GM19463 (cell line): ENCODE results near the gene ZCCHC14.
"Not testable (repeated sequence)": the region's sequence is repeated elsewhere in the genome, so short reads cannot be mapped to it uniquely, and the experiment has no call there.

ENCODE experiments used
- ATAC-seq: cut with Tn5 transposase; IDR thresholded peaks from one replicate; pipeline ENCODE4 v1.9.1; 2021; ENCODE audit warnings: mild to moderate bottlenecking, moderate library complexity; ENCODE audit not compliant: unreplicated experiment

Gene ZCCHC14

DNA sequence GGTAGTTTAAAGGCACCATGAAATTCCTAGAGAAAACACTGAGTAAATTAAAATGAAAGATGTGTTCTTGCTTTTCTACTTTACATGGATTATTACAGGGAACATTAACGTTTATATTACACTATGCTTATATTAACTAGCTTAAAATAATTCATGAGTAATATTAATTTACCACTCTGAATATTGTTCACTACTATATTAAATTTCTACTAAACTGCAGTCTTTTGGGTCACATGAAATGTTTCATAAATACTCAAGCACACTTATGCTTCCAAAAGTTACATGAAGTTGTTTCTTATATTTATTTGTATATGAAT lies 104.0 kb downstream of the ZCCHC14 start:
- ATAC-seq = no peak

DNA sequence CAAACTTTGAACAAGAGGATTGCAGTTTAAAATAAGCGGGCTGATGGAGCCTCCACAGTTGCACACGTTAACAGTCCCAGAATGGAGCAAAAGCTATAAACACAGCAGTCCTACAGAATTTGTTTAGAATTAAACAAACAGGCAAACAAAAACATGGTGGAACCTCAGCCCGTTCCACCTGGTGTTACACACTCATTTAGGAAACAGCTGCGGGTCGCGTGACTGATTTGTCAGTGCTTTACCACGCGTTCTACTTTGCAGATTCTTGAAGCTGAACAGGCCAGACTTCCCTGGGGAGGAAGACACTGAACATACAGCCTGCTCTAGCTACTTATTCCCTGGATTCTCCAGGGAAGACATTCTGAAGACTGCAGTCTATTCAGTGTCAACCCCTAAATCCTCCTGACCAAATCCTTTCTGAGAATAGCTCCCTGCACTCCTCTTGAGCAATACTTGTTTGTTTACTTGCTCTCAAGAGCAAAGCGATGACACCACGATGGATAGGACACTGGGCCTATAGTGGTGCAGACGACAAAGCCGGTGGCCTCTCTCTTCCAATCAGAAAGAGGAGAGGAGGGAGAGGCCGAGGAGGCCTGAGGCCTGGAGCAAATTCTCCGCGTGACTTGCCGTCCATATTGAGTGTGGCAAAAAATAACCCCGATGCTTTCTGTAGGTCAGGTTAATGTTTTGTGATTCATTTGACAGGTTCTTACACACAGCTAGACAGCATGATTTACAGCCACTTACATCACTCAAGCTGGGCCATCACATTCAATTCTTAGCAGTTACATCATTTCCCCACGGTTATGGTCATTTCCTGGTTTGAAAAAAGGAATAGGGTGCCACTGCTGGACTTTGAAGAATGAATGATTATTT lies 104.6 kb downstream of the ZCCHC14 start:
- ATAC-seq = peak; percentile 49

DNA sequence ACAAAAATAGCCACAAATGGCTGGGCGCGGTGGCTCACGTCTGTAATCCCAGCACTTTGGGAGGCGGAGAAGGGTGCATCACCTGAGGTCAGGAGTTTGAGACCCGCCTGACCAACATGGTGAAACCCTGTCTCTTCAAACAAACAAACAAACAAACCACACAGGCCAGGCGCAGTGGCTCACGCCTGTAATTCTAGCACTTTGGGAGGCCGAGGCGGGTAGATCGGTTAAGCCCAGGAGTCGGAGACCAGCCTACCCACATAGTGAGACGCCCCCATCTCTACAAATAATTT lies 108.0 kb downstream of the ZCCHC14 start:
- ATAC-seq = not testable (repeated sequence)

DNA sequence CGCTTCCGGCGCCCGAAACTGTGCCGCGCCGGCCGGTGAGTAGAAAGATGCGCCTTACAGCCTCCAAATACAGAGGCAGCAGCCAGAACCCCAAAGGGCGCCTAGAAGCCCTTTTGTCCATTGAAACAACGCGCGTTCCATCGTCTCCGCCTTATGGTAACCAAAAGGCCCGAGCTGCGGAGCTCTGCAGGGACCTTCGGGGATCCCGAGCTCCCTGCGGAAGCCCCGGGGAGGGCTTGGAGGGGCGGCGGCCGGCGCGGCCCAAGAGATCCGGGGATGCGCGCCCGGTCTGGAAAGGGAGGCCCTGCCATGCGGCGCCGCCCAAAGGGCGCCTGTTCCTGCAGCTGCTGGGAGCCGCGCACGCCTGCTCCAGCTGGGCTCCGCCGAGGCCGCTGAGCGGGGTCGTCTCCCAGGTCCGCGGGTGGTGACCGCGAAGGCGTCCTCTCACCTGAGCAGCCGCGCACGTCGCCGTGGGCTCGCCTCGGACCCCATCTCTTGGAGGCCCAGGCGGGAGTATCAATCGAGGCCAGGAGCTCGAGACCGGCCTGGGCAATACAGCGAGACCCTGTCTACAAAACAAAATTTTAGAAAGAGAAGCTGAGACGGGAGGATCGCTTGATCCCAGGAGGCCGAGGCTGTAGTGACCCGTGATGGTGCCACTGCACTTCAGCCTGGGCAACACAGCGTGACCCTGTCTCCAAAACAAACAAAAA lies 108.5 kb downstream of the ZCCHC14 start:
- ATAC-seq = peak; percentile 21

DNA sequence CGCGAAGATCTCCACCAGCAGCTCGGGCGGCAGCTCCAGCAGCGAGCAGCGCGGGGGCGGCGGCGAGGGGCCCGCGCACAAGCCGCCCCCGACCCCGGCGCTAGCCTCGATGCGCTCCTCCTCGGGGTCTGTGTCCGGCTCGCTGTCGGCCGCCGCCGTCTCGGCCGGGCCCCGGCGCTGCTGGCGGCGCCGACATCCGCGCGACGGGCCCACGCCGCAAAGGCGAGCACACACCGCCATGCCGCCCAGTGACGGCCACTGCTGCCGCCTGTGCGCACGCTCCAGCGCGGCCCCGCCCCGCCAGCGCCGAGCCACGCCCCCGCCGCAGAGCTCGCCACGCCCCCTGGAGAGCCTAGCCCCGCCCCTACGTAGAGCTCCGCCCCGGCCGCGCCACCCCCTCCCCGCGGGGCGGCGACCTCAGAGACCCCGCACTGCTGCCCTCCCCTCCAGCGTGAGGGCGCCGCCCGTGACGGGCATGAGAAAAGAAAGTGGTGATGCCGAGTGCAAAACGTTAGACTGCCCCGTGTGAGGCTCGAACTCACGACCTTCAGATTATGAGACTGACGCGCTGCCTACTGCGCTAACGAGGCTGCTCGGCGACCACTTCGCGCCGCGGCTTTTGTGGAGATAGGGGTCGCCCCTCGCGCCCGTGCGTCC lies 109.2 kb downstream of the ZCCHC14 start, which contains the start of gene FBXO31:
Gene FBXO31 (minus strand): TSS at position 272 of the 657 bp plus-strand sequence. CDS start 32 bp downstream, at position 240.
- peak; percentile 38 for ATAC-seq

DNA sequence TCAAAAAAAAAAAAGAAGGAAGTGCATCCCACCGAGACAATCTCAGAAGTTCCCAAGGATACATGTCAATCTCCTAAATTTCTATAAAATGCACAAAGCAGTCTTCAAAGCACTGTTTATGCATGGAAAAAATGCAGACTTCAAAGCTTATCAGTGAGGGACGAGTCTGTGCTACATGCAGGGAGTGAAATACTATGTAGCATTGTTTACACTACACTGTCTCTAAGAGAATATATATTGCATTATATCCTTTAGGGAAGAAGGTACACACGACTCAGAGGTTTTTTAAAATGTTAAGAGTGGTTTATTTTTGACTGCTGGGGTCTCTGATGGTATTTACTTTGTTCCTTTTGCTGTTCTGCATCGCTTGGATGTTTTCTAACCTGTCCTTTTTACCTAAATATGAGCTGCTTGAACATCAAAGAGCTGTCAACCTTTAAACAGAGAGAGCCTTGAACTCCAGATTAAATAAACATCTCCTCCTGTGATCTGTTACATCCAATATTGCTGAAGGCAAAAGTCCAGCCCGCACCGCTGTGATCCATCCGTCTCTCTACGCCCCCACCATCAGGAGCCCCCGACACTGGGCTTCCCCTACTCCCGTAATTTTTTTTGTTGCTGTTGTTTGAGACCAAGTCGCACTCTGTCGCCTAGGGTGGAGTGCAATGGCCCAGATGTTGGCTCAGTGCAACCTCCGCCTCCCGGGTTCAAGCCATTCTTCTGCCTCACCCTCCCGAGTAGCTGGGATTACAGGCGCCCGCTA lies 110.6 kb downstream of the ZCCHC14 start:
- no peak for ATAC-seq

DNA sequence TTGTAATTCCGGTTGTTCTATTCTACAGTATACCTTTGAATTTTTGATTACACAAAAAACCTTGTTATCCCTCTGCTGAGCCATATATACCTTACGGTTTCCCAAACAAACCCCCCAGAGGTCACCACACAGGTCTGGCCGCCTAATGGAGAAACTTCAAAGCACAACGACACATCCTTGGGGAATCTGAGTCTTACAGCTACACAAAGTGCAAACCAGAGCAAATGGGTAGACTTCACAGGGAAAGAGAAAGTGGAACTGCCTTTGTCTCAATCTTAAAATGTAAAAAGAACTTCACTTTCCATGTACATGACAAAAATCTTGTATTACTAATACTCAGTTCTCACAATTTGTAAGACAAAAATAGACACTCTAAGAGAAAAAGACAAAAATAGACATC lies 111.9 kb downstream of the ZCCHC14 start:
- no peak for ATAC-seq

DNA sequence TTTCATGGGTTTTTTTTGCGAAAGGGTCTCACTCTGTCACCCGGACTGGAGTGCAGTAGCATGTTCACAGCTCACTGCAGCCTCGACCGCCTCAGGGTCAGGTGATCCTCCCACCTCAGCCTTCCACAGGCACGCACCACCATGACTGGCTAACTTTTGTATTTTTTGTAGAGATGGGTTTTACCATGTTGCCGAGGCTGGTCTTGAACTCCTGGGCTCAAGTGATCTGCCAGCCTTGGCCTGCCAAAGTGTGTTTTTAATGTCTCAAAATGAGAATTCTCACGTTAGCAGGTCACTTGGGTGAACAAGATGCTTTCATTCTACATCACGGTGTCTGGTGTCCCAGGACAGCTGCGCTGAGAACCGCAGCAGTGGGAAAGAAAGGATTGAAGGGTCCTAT lies 112.4 kb downstream of the ZCCHC14 start:
- ATAC-seq = no peak

DNA sequence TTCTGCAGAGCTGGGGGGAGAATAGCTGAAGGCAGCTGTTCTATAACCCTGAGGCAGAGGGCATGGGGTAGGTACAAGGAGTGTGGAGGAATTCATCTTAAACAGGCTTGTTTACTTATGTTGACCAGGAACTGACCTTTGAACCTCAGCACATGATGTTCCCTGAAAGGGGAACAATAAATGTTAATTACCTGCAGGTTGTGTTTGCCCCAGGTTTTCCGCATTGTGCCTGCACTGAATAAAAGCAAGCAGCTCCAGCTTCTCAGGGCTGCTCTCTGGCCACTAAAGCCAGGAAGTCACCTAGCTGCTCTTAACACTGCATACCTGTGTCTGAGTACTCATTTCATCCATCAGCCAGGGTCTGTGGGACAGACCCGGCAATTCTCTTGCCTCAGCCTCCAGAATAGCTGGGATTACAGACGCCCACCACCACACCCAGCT lies 113.5 kb downstream of the ZCCHC14 start:
- ATAC-seq = not testable (repeated sequence)

DNA sequence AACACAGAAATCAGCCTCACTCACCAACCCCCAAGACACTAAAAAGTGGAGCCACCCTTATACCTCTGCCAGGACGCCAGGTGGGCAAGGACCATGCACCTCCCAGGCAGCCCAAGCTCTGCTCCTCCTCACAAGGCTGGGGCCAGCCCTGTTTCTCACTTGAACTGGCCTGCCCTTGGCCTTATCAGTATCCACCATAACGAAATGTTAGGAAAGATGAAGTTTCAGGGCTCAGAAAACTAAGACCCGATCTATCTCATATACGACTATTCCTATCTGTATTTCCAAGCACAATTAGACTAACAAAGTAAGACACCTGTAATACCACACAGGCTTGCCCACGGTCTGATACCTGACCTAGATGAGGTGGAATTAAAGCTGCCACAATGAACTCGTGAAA lies 116.2 kb downstream of the ZCCHC14 start:
- no peak for ATAC-seq

DNA sequence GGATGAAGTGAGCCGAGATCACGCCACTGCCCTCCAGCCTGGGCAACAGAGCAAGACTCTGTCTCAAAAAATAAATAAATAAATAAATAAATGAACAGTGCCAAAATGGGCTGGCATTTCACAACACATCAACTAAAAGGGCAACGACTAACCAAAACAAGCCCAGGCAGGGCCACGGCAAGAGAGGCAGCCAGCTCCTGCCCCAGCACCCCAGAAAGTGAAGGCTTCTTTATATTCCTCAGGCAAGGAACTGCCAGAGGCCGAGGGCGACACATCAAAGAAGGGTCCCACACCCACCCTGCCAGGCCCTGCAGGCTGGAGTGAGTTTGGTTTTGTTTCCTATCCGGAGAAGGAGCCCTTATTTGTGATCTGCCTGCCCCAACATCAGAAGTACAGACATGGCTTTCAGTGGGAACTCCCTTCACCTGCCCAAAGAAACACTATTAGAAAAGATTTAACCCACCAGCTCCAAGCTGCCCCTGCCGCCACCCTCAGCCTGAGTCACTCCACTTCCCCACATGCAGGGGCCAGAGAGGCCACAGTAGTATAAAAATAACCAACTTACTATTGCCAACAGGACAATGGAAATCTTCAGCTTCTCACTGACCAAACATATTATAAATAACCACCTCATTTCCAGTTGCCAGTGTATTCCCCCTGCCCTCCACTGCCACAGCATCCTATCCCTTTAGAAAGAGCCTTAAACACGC lies 117.2 kb downstream of the ZCCHC14 start:
- ATAC-seq = no peak

DNA sequence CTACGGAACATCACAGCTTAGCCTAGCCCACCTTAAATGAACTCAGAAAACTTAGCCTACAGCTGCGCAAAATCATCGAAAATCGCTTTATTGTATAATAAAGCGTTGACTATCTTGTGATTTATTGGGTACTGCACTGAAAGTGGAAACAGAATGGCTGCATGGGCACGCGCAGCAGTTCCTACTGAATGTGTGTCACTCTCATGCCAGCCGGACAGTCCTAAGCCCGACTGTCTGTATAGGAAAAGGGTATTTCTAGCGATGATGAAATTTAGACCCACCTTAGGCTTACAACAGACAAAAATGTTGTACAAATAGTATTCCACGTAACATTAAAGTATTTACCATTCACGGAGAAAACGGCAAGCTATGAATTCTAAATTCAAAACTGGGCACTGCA lies 118.5 kb downstream of the ZCCHC14 start:
- ATAC-seq = no peak

DNA sequence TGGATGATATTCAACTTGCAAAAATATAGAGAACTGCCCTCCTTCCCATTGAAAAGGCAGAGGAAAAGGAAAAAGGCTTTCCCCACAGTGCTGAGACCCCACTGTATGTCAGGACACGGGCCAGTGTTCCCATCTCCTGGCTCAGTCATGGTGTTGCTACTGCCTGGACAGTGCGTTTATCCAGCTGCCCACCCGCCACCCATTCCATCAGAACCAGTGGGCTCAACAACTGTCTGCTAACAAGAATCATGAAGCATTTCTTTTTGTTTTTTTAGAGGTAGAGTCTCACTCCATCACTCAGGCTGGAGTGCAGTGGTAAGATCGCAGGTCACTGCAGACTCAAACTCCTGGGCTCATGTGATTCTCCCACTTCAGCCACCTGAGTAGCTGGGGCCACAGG lies 120.5 kb downstream of the ZCCHC14 start:
- no peak for ATAC-seq

DNA sequence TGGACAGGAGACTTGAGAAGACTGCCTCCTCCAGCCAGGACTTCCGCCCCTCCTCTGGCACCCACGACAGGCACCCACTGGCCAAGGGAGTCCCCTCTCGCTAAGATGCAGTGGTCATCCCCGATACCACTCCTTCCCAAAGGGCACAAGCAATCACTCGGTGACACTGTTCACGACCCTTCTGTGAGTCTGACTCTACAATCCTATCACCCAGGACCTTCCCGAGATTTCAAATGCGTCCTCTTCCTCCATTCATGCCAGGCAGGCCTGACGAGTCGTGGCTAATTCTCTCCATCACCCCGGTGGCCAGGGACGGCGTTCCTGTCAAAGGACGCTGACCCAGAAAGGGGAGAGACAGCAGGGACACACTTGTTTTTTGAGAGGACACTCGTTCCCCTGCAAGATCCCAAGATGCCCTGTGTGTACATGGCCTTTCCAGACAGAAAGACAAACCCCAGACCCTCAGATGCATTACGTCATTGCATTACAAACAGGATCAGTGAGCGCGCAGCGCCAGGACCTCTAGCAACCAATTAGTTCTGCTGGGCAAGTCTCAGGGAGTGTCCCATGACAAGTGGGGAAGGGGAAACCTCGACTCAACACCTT lies 121.5 kb downstream of the ZCCHC14 start:
- no peak for ATAC-seq

DNA sequence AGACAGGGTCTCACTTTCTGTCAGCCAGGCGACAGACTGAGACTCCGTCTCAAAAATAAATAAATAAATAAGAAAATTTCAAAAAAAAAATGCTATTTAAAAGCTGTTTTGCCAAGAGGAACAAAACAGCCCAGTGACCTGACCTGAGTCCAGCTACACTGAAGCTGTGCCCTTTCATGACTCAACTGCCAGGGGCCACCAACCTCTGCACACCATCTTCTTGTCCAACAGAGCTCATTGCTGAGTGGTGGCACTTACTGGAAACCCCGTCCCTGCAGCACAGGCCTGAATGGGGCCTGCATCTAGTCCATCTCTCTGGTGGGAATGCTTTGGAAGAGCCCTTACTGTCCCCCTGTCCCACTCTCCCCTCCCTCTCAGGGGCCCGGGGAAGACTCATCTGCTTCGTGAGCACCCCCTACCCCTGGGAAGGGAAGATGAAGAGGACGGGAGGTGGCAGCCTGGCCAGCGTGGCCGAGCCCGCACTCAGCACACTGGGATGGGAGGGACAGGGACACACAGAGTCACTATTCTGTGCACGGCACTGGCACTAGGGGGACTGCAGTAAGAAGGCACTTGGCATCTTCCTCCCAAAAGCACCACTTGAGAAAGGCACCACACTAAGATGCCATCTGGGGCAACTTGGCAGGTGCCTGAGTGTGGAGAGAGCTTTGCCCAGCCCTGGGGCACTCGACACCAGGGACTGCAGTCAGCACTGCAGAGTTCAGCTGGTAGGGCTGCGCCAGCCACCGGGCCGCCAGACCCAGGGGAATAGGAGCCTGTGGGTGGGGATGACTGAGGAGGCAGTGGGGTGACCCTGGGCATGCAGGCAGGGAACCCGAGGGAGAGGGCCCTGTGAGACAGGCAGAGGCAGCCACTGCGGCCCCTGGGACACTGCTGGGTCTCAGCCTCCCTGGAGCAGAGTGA lies 122.8 kb downstream of the ZCCHC14 start:
- no peak for ATAC-seq

DNA sequence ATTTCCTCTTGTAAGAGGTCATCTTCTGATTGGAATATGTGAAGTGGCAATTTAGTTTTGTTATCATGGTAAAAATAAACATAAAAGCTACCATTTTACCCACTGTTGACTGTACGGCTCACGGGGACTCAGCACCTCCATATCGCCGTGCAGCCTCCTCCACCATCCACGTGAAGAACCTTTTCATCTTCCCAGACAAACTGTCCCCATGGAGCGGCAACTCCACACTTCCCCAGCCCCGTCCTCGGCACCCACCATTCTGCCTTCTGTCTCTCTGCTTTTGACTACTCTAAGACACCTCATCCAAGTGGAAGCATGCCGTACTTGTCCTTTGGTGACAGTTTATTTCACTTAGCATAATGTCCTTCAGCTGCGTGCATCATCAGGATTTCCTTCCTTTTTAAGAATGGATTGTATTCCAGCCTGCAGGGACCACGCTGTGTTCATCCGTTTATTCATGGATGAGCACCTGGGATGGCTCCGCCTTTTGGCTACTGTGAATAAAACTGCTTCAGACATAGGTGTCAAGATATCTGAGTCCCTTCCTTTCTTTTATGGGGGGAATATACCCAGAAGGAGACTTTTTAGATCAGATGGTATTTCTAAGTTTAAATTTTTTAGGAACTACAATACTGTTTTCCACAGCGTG lies 123.6 kb downstream of the ZCCHC14 start:
- ATAC-seq = no peak

DNA sequence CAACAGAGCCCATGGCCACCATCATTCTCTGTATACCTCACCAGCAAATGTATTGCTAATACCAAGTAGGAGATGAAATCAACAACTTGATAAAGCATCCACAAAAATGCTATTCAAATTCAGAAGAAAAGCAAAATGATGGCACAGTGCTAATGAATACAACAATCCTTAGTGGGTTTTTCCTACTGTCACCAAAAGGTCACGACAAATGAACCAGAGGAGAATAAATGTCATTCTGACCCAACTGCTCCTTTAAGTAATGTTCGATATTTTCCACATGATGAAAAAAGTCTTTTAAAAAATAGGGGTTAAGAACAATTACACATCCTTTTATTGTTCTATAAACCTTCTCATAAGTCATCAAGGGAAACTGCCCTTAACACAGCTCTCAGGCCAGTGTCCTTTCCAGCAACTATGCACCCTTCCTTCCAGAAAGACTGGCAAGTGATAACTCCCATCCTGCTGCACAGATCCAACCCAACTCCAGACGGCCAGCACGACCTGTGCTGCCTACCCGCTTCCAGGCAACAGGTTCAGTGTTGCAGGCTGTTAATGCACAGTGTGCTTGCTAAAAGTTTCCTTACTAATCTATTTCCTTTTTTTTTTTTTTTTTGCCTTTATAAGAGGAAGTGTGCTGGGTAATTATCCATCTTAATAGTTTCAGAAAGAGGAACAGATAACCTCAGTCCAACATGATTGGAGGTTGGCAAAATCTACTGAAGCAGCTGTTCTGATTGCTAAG lies 124.6 kb downstream of the ZCCHC14 start:
- no peak for ATAC-seq

DNA sequence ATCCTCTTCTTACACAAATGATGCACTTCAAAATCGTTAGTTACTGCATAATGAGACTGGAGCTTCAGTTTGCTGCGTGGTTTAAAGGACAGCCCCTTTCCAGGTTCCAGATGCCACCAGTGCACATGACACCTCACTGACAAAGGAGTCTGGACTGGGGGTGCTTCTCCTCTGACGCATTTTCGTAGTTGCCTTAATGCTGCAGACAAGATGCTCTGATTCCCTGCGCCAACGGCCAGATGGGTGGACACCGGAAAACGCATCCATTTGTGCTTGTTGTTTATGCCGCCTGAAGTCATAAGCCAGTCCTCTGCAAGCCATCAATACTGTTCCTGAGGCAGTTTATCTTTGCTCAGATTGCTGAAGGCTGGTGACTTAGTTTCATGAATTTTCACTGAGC lies 125.3 kb downstream of the ZCCHC14 start:
- ATAC-seq = no peak
